Right lobe of liver (tissue), 6 donors: ENCODE results near the gene FAM174C. TPM values are rescaled to one million over a fixed set of nuclear protein-coding genes. Genes with fewer than 3 reads are reported as not detected.
A peak's percentile ranks its signal among the peaks of the same experiment; 100 is the strongest.

Experiments
- ATAC-seq, 4 donors: fragments of 200-7000 bp; cut with Tn5 transposase; one replicate each; pipeline ENCODE4 v1.9.1; 2020; ENCODE audit warnings: mild to moderate bottlenecking in 4 of 4, moderate library complexity in 4 of 4
- DNase-seq, 3 donors: peaks; one replicate each; pipeline ENCODE4 v3.0.0-alpha.2; 2020
- H3K27ac ChIP-seq, 3 donors: fragments of 200-600 bp; one replicate each; pipeline ENCODE4 v1.8.0; 2022
- H3K27me3 ChIP-seq, 2 donors: fragments of 200-600 bp; one replicate each; pipeline ENCODE4 v1.8.0; 2022
- H3K36me3 ChIP-seq, 4 donors: fragments of 200-600 bp; sonication (generic) in 1 of 4; one replicate each; pipeline versions ENCODE4 v1.5.1 to v1.8.0; 2017 to 2022; ENCODE audit warnings: control low read depth in 1 of 4
- H3K4me1 ChIP-seq, 4 donors: fragments of 200-600 bp; sonication (generic) in 1 of 4; one replicate each; pipeline versions ENCODE4 v1.5.1 to v1.8.0; 2017 to 2022; ENCODE audit warnings: control low read depth in 1 of 4
- H3K4me3 ChIP-seq, 3 donors: fragments of 200-600 bp; one replicate each; pipeline ENCODE4 v1.8.0; 2022
- H3K9me3 ChIP-seq, 4 donors: fragments of 200-600 bp; sonication (generic) in 1 of 4; one replicate each; pipeline versions ENCODE4 v1.5.1 to v1.8.0; 2017 to 2022; ENCODE audit warnings: control low read depth in 1 of 4
- CTCF ChIP-seq, 4 donors: fragments of 200-600 bp in 3 of 4; fragments of 450-650 bp in 1 of 4; IDR thresholded peaks; one replicate each; pipeline versions ENCODE4 v1.5.1 to v1.8.0; 2016 to 2022; ENCODE audit warnings: antibody characterized with exemption in 4 of 4, mild to moderate bottlenecking in 2 of 4
- POLR2A ChIP-seq: fragments of 450-650 bp; IDR thresholded peaks from one replicate; pipeline ENCODE4 v1.6.1; 2017; ENCODE audit warnings: antibody characterized with exemption, mild to moderate bottlenecking
- WGBS: methylation state at CpG from one replicate; pipeline ENCODE4 v1.1.6; 2018; ENCODE audit warnings: low coverage, low lambda C conversion rate; ENCODE audit not compliant: insufficient coverage; ENCODE audit errors: missing lambda C conversion rate; 5-methylcytosine and 5-hydroxymethylcytosine counted together
- intact Hi-C, 2 donors: fragments of 100-400 bp; cut with DNase I; formaldehyde crosslinking; loops; one replicate each; pipeline versions ENCODE4 v1.11.2 to v1.14.1; 2022
- total RNA-seq, 6 experiments: library from RNA; depleted of rRNA in 2 of 6; stranded (reverse); fragments of >200 nt in 2 of 6; fragmentation: NEBNext Ultra II Directional in 3 of 6; extraction: Animal tissue kit (Norgen Biotek cat#: 25700) in 3 of 6; gene quantifications; one replicate each; pipeline versions ENCODE4 v1.1.0 to v1.2.4, GENCODE V29; 2016 to 2023
- donor health status: DM: no; HTN: yes; CAD: no.
- donor health status: DM: no; HTN: no; CAD: no.
- donor health status: DM: no; HTN: no; CAD: no.
- donor health status: DM: no; HTN: yes; CAD: no.
- donor health status: DM: no; HTN: yes; CAD: no.

Gene FAM174C
- total RNA-seq, 6 experiments from 2014 or later: 34.0 to 103 (median 43.8) TPM

GRCh38 chr19:1234955-1235380 lies 40.4 kb upstream of the FAM174C start:
- H3K36me3 ChIP-seq: no peaks in the 10 kb centered on the region
- peaks cover 0 to 7% (median 0%) of the 10 kb centered on the region in 4 donors for H3K4me1 ChIP-seq
- intact Hi-C loops: no loop called here
- 86% methylated on average over 10 of the region's 43 CpGs for WGBS
- H3K27ac ChIP-seq: no peak overlapping the region
- no peaks in the 10 kb centered on the region for H3K27me3 ChIP-seq
- no peak overlapping the region for H3K4me3 ChIP-seq
- ATAC-seq: no peak
- TF ChIP-seq CTCF (IDR thresholded peaks at IDR 0.05): no peak
- TF ChIP-seq POLR2A: no peak
- no peak for DNase-seq
- no peaks in the 10 kb centered on the region for H3K9me3 ChIP-seq

- 100% methylated on average over 6 of the region's 39 CpGs for WGBS
Measured at GRCh38 chr19:1235625-1236538, 39.4 kb upstream of the FAM174C start.

GRCh38 chr19:1236576-1236975 lies 38.8 kb upstream of the FAM174C start:
- ATAC-seq (no peak), DNase-seq (no peak)
- WGBS: no CpG with 5 or more reads among the region's 42 CpGs
- H3K4me1 ChIP-seq: peaks cover 0 to 21% (median 6%) of the 10 kb centered on the region in 4 donors
- intact Hi-C loops: no loop called here
- no peak for TF ChIP-seq CTCF (IDR thresholded peaks at IDR 0.05)
- TF ChIP-seq POLR2A: no peak
- H3K4me3 ChIP-seq: peak overlapping the region in 1 of 3 donors; percentile 36
- no peaks in the 10 kb centered on the region for H3K36me3 ChIP-seq
- no peak overlapping the region for H3K27ac ChIP-seq
- H3K27me3 ChIP-seq: no peaks in the 10 kb centered on the region
- no peaks in the 10 kb centered on the region for H3K9me3 ChIP-seq

More at GRCh38 chr19:1235625-1236538, 39.4 kb upstream of the FAM174C start:
- no peak overlapping the region for H3K4me3 ChIP-seq
- TF ChIP-seq CTCF (IDR thresholded peaks at IDR 0.05) (no peak), POLR2A (no peak)
- no peaks in the 10 kb centered on the region for H3K9me3 ChIP-seq
- no peak for ATAC-seq
- DNase-seq: no peak
- H3K36me3 ChIP-seq: no peaks in the 10 kb centered on the region
- peaks cover 0 to 16% (median 3%) of the 10 kb centered on the region in 4 donors for H3K4me1 ChIP-seq
- intact Hi-C loops: no loop called here
- no peaks in the 10 kb centered on the region for H3K27me3 ChIP-seq
- H3K27ac ChIP-seq: no peak overlapping the region

- DNase-seq: no peak
- 2% methylated on average over 11 of the region's 60 CpGs for WGBS
- no peaks in the 10 kb centered on the region for H3K36me3 ChIP-seq
- intact Hi-C loops: no loop called here
- no peaks in the 10 kb centered on the region for H3K9me3 ChIP-seq
- peak overlapping the region; percentile 33 to 36 (median 36) for H3K4me3 ChIP-seq
- ATAC-seq: peak in 1 of 4 donors; percentile 2
- no peaks in the 10 kb centered on the region for H3K27me3 ChIP-seq
- peaks cover 0 to 22% (median 6%) of the 10 kb centered on the region in 4 donors for H3K4me1 ChIP-seq
- H3K27ac ChIP-seq: no peak overlapping the region
- TF ChIP-seq CTCF (IDR thresholded peaks at IDR 0.05) (no peak), POLR2A (no peak)
Measured at GRCh38 chr19:1237027-1237659, 38.2 kb upstream of the FAM174C start.
